AG09309 (cell line): ENCODE data around the gene EEF1AKMT2.

Experiments used
- DNase-seq: peaks from one replicate; pipeline ENCODE4 v3.0.0-alpha.2; 2010; ENCODE audit warnings: low read depth
- H3K4me3 ChIP-seq: 2 replicates; pipeline ENCODE4 v1.5.1; 2011; ENCODE audit warnings: mild to moderate bottlenecking, low read depth, low read length, moderate library complexity; ENCODE audit not compliant: control insufficient read depth
- TF ChIP-seq, protein P1 (sequence below): IDR thresholded peaks from 2 replicates; pipeline ENCODE4 v1.5.1; 2011; ENCODE audit warnings: mild to moderate bottlenecking, low read depth, low read length, inconsistent platforms; ENCODE audit not compliant: insufficient read depth, control insufficient read depth; ENCODE audit errors: missing control alignments

The EEF1AKMT2 gene

DNA sequence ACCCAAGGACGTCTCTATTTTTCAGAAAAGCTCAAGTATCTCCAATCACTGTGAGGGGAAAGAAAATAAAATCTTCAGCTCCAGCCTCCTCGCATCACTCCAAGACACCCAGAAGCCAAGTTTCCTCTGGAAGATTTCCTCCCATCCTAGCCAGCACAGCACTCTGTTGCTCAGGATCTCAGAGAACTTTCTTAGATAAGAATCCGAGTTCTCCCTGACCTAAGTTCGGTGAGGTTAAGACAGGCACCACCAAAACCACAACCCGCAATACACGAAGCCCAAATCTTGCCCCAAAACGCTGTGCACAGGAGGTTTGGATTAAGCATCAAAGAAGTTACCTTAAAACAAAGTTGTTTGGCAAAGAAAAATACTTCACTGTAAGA lies 51.7 kb downstream of the EEF1AKMT2 start:
- TF ChIP-seq, protein P1, sequence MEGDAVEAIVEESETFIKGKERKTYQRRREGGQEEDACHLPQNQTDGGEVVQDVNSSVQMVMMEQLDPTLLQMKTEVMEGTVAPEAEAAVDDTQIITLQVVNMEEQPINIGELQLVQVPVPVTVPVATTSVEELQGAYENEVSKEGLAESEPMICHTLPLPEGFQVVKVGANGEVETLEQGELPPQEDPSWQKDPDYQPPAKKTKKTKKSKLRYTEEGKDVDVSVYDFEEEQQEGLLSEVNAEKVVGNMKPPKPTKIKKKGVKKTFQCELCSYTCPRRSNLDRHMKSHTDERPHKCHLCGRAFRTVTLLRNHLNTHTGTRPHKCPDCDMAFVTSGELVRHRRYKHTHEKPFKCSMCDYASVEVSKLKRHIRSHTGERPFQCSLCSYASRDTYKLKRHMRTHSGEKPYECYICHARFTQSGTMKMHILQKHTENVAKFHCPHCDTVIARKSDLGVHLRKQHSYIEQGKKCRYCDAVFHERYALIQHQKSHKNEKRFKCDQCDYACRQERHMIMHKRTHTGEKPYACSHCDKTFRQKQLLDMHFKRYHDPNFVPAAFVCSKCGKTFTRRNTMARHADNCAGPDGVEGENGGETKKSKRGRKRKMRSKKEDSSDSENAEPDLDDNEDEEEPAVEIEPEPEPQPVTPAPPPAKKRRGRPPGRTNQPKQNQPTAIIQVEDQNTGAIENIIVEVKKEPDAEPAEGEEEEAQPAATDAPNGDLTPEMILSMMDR = no peak
- no peak for DNase-seq
- no peak overlapping the region for H3K4me3 ChIP-seq

GRCh38 chr10:124739119-124739921 lies 52.4 kb downstream of the EEF1AKMT2 start:
- H3K4me3 ChIP-seq = no peak overlapping the region
- DNase-seq = no peak

DNA sequence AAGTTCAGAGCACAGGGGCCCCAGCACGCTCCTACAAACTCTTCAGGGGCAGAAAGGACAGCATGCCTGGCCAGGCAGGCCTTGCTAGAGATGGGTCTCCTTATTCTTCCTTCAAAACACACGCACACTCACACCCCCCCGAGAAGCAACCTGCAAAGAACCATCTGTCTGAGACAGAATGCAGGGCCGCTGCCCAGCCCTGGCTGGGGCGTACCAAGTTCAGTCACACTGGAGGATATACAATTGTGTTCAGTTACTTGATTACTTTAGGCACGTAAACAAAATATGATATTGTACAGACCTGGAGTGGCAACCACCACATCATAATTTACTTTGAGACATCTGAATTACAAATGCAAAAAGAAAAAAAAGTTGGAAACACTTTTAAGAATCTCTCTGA lies 53.2 kb downstream of the EEF1AKMT2 start:
- TF ChIP-seq, protein P1 = no peak
- no peak for DNase-seq
- H3K4me3 ChIP-seq = no peak overlapping the region

More at GRCh38 chr10:124739119-124739921, 52.4 kb downstream of the EEF1AKMT2 start:
- TF ChIP-seq, protein P1 = no peak

- TF ChIP-seq, protein P1 = no peak
- DNase-seq = no peak
- no peak overlapping the region for H3K4me3 ChIP-seq
These were observed 54.0 kb downstream of the EEF1AKMT2 start for GRCh38 chr10:124737708-124738107.

DNA sequence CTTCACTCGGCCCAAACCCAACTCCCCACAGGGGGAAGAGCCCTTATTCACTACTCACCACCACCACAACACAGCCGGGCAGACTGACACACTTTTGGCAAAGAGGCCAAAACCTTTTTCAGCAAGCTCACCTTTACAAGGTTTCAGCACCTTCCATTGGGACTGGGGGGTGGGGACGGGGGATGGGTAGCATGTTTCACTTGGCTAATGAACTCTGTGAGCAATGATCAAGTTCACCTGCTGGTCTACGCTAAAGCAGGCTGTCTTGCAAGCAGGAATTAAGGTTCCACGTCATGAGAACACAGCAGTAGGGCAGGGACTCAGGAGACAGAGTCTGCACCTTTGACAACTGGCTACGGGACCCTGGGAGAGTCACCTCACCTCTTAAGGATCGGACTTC lies 54.5 kb downstream of the EEF1AKMT2 start:
- H3K4me3 ChIP-seq = no peak overlapping the region
- DNase-seq = no peak
- TF ChIP-seq, protein P1 = no peak

DNA sequence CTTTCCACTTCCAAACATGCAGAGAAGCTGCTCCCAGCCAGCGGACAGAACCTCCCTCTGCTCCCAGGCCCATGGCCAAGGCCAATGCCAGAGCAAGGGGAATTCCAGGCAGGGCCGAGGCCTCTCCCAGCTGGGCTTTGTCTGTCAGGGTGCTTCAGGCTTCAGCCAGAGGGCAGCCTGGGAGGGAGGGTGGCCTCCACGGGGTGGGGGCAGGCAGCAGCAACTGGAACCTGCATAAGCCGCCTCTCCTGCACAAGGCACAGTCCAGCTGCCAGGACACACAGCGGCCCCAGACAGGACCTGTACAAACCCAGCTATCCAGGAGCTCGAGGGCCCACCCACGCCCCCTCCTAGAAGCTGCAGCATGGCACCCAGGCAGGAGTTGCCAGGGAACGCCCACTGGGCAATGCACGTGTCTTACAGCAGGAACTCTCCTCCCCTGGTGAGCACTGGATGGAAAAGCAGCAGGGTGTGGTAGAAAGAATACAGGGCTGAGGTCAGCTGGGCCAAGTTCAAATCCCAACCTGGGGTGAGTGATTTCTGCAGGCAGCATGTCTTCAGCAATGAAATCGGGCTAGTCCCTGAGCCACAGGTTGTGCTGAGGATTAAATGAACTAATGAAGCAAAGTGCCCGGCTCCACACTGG lies 55.1 kb downstream of the EEF1AKMT2 start:
- TF ChIP-seq, protein P1 = no peak
- no peak overlapping the region for H3K4me3 ChIP-seq
- no peak for DNase-seq
